ENCODE results near the gene EIF5AL1.
"Not testable (repeated sequence)": the region's sequence is repeated elsewhere in the genome, so short reads cannot be mapped to it uniquely, and the experiment has no call there.

EIF5AL1 gene

DNA sequence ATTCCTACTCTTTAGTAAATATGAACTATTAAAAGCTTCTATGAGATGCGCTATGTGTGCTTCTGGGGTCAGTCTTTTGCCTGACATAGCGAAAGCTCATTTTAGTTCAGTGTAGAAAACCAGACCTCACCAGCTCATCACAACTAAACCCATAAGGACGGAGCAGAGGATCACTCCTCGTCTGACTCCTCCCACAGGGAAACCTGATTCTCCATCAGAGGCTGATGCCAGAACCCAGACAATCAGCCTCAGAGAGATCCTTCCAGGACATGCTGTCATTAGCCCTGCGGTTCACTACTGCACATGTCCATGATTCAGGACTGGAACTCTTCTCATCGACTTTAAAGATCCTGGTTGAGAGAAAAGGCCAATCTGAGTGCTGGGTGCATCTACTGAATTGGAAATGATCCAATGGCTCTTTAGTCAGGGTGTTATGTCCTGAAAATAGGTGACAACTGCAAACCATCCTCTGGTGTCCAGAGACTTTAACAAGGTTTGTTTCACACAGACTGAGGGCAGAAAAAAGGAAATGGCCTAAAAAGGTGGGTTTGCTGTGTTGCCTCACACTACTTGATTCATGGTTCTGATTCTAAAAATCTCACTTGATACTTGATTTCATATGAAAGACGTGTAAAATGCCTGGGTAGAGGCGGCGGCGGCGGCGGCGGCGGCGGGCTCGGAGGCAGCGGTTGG, at the start of gene EIF5AL1:
EIF5AL1 (plus strand) TSS at position 643 of the 693 bp plus-strand sequence. CDS start 117 bp downstream, outside the sequence.
- not testable (repeated sequence) for DNase-seq

- DNase-seq: no peak
Observed at GRCh38 chr10:79463578-79464496, 48.5 kb upstream of the EIF5AL1 start.

DNA sequence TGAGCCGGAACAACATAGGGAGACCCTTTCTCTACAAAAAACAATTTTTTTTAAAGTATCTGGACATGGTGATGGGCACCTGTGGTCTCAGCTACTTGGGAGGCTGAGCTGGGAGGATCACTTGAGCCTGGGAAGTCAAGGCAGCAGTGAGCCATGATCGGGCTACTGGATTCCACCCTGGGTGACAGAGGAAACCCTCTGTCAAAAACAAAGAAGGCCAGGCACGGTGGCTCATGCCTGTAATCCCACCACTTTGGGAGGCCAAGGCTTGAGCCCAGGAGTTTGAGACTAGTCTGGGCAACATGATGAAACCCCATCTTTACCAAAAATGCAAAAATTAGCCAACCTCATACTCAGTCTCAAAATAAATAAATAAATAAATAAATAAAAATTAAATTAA, 47.0 kb upstream of the EIF5AL1 start:
- no peak for DNase-seq

- DNase-seq: no peak
Observed at GRCh38 chr10:79468015-79468560, 44.2 kb upstream of the EIF5AL1 start.

DNA sequence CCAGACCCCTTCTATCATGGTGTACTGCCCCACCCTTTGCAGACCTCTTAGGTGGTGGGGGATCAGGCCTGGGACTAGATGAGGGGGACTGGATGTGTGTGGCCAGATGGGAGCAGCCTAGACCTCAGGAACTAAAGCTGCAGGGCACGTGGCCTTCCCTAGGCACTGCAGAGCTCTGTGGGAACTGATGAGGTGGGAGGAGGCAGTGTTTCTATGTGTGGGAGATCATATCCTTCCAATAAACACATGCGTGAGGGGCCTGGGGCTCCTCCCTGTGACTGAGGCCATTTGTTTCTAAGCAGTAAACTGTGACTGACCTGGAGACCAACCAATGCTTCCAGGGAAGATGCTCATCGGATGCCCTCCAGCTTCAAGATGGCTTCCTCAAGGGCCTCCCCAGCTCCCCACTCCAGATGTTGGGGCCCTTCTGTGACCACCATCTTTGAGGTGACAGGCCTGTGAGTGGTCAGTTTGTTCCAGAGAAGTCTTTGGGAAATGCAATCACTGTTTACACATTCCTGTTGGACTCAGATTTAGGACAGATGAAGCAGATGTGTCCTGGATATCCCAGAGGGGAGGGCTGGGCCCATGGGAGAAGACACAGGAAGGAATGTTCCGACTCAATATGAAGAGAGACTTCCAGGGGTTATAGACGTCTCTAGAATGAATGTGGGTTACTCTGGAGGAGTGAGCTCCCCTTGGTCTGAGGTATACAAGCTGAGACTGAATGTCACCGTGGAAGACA, 43.3 kb upstream of the EIF5AL1 start:
- DNase-seq: no peak

- no peak for DNase-seq
Observed at GRCh38 chr10:79470096-79470495, 42.2 kb upstream of the EIF5AL1 start.

- no peak for DNase-seq
Observed at GRCh38 chr10:79471776-79472175, 40.6 kb upstream of the EIF5AL1 start.

GRCh38 chr10:79472449-79472848, 39.9 kb upstream of the EIF5AL1 start:
- no peak for DNase-seq

- no peak for DNase-seq
Observed at GRCh38 chr10:79472951-79473350, 39.4 kb upstream of the EIF5AL1 start.

DNA sequence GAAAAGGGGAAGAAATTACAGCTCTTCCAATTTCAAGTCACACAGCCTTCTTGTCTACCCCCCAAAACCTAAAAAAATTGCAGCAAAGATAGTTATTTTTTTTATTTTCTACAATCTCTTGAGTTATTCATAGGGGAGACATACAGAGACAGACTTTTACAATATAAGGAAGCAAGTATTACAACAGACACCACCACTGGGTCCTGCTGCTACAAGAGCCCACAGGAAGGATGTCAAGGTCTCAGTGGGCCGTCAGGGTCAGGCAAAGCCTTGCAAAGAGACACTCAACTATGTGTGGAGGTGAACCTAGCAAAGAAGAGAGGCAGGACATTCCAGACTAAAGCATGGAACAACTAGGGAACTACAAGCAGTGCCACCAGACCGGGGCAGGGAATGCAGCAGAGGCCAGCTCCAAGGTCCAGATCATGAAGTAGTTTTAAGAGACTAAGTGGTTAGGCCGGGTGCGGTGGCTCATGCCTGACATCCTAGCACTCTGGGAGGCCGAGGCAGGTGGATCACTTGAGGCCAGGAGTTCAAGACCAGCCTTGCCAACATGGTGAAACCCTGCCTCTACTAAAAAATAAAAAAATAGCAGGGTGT, 38.7 kb upstream of the EIF5AL1 start:
- DNase-seq: no peak

DNA sequence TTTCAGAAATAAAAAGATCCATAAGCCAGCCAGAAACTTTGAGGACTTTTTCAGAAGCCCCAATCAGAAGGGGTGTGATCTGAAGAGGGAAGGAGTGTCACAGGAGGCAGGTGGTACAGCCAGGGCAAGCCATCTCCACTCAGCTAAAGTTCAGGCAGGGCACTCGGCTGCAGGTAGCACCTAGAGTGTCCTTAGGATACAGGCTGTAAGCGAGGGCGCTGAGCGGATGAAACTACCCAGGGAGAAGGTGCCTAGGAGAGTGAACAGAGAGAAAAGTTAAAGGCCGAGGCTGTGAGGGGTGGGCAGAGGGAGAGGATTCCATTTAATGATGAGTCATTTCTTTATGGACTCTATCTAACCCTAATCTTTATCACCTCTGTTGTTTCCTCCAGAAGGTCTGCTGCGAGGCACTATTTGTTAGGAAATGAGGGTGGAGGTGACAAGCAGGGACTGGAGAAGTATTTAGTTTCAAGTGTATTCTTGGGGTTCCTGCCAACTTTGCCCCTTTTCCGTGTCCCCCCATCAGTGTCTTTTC, 37.1 kb upstream of the EIF5AL1 start:
- no peak for DNase-seq

DNA sequence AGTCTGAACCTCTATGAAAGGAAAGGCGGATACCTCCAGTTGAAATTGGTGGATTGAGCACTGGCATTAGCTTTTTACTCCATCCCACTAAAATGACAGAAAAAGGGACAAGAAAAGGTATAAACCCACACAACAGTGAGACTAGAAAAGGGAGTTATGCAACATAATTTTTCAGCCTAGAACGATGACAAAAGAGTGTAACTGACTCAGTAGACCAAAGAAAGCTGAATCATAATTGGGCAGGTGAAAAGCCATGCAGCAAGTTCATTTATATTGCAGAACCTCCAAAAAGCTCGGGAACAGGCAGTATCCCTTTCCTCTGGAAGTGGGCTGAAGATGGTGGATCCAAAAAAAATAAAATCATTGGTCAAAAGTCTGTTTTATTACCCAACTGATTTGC, 36.5 kb upstream of the EIF5AL1 start:
- DNase-seq: no peak

GRCh38 chr10:79476645-79477044, 35.7 kb upstream of the EIF5AL1 start:
- DNase-seq: no peak

DNA sequence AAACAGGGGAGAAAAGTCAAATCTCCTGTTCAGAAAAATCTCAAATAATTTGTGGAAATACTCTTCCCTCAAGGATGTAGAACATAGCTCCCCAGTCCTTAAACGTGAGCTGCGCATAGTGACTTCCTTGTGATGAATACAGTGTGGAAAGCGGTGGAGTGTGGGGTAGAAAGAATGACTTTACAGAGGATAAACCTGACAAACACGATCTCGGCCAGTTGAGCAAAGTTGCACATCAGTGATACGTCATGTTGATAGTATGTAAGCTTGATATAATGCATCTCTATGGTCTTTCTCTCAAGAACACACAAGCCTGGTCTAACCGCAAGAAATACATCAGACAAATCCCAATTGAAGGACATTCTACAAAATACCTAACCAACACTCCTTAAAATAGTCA, 34.9 kb upstream of the EIF5AL1 start:
- DNase-seq: no peak

DNA sequence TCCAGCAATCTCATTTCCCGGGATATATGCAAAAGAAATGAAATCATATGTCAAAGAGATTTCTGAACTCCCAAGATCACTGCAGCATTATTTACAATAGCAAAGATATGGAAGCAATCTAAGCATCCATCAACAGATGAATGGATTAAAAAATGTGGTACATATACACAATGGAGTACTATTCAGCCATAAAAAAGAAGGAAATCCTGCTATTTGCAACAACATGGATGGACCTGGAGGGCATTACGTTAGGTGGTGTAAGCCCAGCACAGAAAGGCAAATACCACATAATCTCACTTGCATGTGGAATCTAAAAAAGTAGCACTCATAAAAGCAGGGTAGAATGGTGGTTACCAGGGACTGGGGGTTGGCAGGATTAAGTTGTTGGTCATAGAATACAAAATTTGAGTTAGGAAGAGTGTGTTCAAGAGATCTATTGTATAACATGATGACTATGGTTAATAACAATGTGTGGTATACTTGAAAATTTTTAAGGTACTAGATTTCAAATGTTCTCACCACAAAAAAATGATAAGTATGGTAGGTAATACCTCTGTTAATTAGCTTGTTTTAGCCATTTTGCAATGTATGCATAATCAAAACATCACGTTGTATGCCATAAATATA, 32.9 kb upstream of the EIF5AL1 start:
- DNase-seq: no peak

- no peak for DNase-seq
Observed at GRCh38 chr10:79482304-79482703, 30.0 kb upstream of the EIF5AL1 start.

DNA sequence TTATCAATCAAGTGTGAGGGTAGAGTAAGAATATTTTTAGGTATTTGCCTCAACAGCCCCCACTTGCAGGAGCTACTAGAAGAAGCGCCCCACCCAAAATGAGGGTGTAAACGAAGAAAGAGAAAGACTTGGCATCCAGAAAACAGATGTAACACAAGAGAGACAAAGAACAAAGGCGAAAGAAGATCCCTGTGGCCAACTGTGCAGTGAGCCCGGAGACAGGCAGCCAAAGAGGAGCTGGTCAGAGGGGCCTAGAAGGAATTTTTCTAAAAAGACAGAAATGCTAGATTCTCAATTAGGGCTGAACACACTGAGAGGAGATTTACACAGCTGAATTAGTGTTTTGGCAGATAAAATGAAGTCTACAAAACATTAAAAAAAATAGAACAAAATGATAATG, 29.6 kb upstream of the EIF5AL1 start:
- no peak for DNase-seq

DNA sequence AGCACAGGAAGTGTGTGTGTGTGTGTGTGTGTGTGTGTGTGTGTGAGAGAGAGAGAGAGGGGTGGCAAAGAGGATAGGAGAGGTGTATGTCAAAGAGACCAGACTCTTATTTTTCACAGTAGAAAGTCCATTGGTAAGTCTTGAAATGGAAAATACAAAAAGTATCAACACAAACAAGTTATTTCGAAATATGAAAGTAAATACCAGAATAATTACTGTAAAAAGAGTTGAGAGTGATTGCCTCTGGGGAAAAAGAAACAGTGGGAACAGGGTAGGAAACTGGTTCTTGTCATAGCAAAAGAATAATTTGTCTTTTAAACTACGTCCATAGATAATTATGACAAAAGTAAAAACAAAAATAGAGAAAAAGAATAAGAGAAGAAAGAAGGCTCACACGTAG, 29.0 kb upstream of the EIF5AL1 start:
- no peak for DNase-seq

GRCh38 chr10:79483948-79484347, 28.4 kb upstream of the EIF5AL1 start:
- DNase-seq: no peak

DNA sequence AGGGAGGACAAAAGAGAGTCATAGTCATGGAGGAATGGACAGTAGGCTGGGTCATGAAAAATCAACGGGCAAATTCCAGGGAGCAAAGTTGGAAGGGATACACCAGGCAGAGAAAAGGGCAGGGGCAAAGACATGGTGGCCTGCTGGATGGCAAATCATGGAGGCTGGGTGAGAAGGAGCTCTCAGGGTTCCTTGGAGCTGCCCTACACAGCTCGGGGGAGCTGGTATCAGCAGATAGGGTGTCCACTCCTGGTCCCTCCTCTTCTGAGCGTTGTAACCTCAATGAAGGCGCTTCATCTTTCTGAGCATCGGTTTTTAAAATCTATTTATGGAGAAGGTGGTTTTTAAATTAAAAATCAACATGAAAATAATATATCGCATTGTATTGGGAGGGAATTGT, 27.9 kb upstream of the EIF5AL1 start:
- DNase-seq: no peak

DNA sequence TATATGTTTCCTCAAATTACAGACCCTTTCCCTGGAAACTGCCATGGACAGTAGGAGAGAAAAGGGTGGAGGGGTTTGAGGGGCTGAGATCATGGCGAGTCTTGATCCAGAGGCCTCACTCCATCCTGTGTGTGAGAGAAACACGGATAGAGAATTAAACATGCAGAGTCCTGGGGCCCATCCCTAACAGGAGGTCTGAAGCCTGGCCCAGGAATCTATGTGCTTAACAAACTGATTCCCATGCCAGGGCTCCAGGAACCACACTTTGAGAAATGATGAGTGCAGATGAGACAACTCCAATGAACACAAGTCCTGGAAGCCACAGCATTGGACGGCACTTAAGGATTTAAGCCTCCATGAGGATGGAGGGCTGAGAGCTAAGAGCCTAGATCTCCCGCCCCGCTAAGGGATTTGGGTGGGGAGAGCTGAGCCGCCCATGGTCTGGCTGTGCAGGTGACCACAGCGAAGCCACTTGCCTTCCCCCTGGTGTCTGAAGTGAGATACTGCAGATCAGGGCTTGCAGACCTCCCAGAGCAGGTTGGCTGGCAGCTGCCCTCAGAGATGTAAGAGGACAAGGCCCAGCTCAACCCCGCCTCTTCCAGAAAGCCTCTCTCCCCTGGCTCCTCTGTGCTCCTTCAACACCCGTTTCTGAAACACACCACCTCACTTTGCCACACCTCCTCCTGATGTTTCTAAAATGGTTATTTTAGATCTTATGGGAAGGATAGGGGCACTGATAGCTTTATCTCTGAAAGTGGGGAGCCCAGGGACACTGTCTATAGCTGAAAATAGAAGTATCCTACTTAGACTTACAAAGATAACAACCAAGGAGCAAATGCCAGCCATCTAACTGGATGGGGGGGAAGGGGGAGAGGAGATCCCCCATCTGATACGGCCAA, 24.8 kb upstream of the EIF5AL1 start:
- peak in 1 of 2 experiments; percentile 8 for DNase-seq
